GM10847 (cell line): Measurements from ENCODE around the gene MEI1.

Experiments
- POLR2A ChIP-seq: IDR thresholded peaks from 2 replicates; pipeline ENCODE4 v1.6.1; 2011; ENCODE audit not compliant: insufficient read length; ENCODE audit errors: extremely low read depth

Gene MEI1

GRCh38 chr22:41699264-41700107 lies at the start of gene MEI1:
Gene MEI1, plus strand, starts transcription at chr22:41699503. Its CDS starts 36 bp downstream, at chr22:41699539.
- TF ChIP-seq POLR2A = no peak

GRCh38 chr22:41650229-41650628 lies 49.1 kb upstream of the MEI1 start:
- no peak for TF ChIP-seq POLR2A

- TF ChIP-seq POLR2A = no peak
These were observed 48.5 kb upstream of the MEI1 start for GRCh38 chr22:41650821-41651220.

- TF ChIP-seq POLR2A = no peak
These were observed 45.0 kb upstream of the MEI1 start for GRCh38 chr22:41654322-41654721.

GRCh38 chr22:41656556-41656955 lies 42.7 kb upstream of the MEI1 start:
- TF ChIP-seq POLR2A = no peak

GRCh38 chr22:41657709-41658108 lies 41.6 kb upstream of the MEI1 start:
- TF ChIP-seq POLR2A = no peak

GRCh38 chr22:41658869-41659268 lies 40.4 kb upstream of the MEI1 start:
- TF ChIP-seq POLR2A = no peak

- no peak for TF ChIP-seq POLR2A
These were observed 39.4 kb upstream of the MEI1 start for GRCh38 chr22:41659941-41660340.

- no peak for TF ChIP-seq POLR2A
These were observed 38.9 kb upstream of the MEI1 start for GRCh38 chr22:41660416-41660815.

GRCh38 chr22:41661088-41661487 lies 38.2 kb upstream of the MEI1 start:
- no peak for TF ChIP-seq POLR2A

GRCh38 chr22:41661713-41662112 lies 37.6 kb upstream of the MEI1 start:
- no peak for TF ChIP-seq POLR2A

GRCh38 chr22:41664490-41664889 lies 34.8 kb upstream of the MEI1 start:
- TF ChIP-seq POLR2A = no peak

GRCh38 chr22:41664951-41665350 lies 34.4 kb upstream of the MEI1 start:
- no peak for TF ChIP-seq POLR2A

GRCh38 chr22:41668971-41669911 lies 30.1 kb upstream of the MEI1 start:
- no peak for TF ChIP-seq POLR2A

GRCh38 chr22:41672780-41673509 lies 26.4 kb upstream of the MEI1 start:
- no peak for TF ChIP-seq POLR2A
